HepG2 (cell line): ENCODE data around the gene PPP1R14D. TPM values are rescaled to one million over a fixed set of nuclear protein-coding genes. Genes with fewer than 3 reads are reported as not detected.

Experiments
- ATAC-seq: fragments of 200-7000 bp; cut with Tn5 transposase; 3 replicates; pipeline ENCODE4 v1.9.1; 2020; ENCODE audit warnings: mild to moderate bottlenecking, moderate library complexity
- BruUV-seq: library from RNA; stranded (reverse); fragments of 400-500 nt; replicated peaks from 2 replicates; lab custom pipeline; 2021; lab: Mats Ljungman, UMichigan
- CTCF ChIA-PET: fragments of 300-600 bp; formaldehyde crosslinking; extraction: SDS; loops from one replicate; lab custom pipeline; 2021; ENCODE audit warnings: low total read pairs, inconsistent platforms, low intra/inter-chr PET ratio; lab: Yijun Ruan, JAX
- POLR2A ChIA-PET: fragments of 350-600 bp; sonication (Branson Sonifier 250); formaldehyde crosslinking; loops from one replicate; lab custom pipeline; 2020; ENCODE audit warnings: antibody characterized with exemption, inconsistent platforms; lab: Yijun Ruan, JAX
- DNase-seq: peaks from one replicate; pipeline ENCODE4 v3.0.0-alpha.2; 2015; ENCODE audit warnings: low spot score
- FAIRE-seq: peaks from 3 replicates; lab custom pipeline; 2011; peaks lifted over from hg19 to GRCh38; lab: Jason Lieb, UNC
- H2AFZ ChIP-seq: one replicate; pipeline ENCODE4 v1.6.1; 2011; ENCODE audit warnings: low read length, inconsistent platforms
- H3K27ac ChIP-seq: fragments of 300-600 bp; 3 replicates; pipeline ENCODE4 v1.8.0; 2011; ENCODE audit warnings: mixed run types, mild to moderate bottlenecking, mixed read lengths, low read length, inconsistent platforms; ENCODE audit not compliant: insufficient read depth; ENCODE audit errors: extremely low read length
- H3K27me3 ChIP-seq, 2 experiments: fragments of 200-600 bp in 1 of 2; 2 replicates in 1 of 2; 3 replicates in 1 of 2; pipeline versions ENCODE4 v1.6.0 to v1.8.0; 2011; ENCODE audit warnings: low read length in 2 of 2, mild to moderate bottlenecking in 2 of 2, moderate library complexity in 2 of 2, inconsistent platforms in 1 of 2; ENCODE audit not compliant: insufficient read depth in 2 of 2, control insufficient read depth in 1 of 2
- H3K36me3 ChIP-seq, 2 experiments: fragments of 200-600 bp in 1 of 2; replicated peaks in 1 of 2; 2 replicates in 1 of 2; 3 replicates in 1 of 2; pipeline versions ENCODE4 v1.5.1 to v1.8.0; 2011; ENCODE audit warnings: low read length in 2 of 2, inconsistent platforms in 1 of 2; ENCODE audit not compliant: insufficient read depth in 2 of 2, control insufficient read depth in 1 of 2
- H3K4me1 ChIP-seq: 2 replicates; pipeline ENCODE4 v1.5.1; 2012; ENCODE audit warnings: low read length, inconsistent platforms; ENCODE audit not compliant: insufficient read depth
- H3K4me2 ChIP-seq: 2 replicates; pipeline ENCODE4 v1.6.0; 2011; ENCODE audit warnings: low read depth, low read length, inconsistent platforms
- H3K4me3 ChIP-seq, 3 experiments: fragments of 200-600 bp in 1 of 3; sonication (generic), shearing (Covaris generic) in 1 of 3; replicated peaks in 1 of 3; 2 replicates each; pipeline ENCODE4 v1.5.1; 2011 to 2016; ENCODE audit warnings: low read length in 3 of 3, inconsistent platforms in 2 of 3, low read depth in 2 of 3, mild to moderate bottlenecking in 2 of 3, control low read depth in 1 of 3, mixed read lengths in 1 of 3; ENCODE audit not compliant: insufficient read depth in 1 of 3
- H3K79me2 ChIP-seq: one replicate; pipeline ENCODE4 v1.6.1; 2011; ENCODE audit warnings: low read length, inconsistent platforms; ENCODE audit not compliant: insufficient read depth
- H3K9ac ChIP-seq: 2 replicates; pipeline ENCODE4 v1.6.0; 2011; ENCODE audit warnings: mild to moderate bottlenecking, low read depth, low read length, inconsistent platforms; ENCODE audit not compliant: insufficient read depth
- H3K9me3 ChIP-seq: 2 replicates; pipeline ENCODE4 v1.5.1; 2012; ENCODE audit warnings: mild to moderate bottlenecking, low read length
- H4K20me1 ChIP-seq: 2 replicates; pipeline ENCODE4 v1.6.0; 2011; ENCODE audit warnings: inconsistent platforms, mild to moderate bottlenecking, low read length, moderate library complexity; ENCODE audit not compliant: insufficient read depth
- ASH2L ChIP-seq: fragments of 300-600, 200-600 bp; sonication (generic); IDR thresholded peaks from 2 replicates; pipeline ENCODE4 v1.7.0; 2017; ENCODE audit warnings: low read depth, mild to moderate bottlenecking, moderate library complexity, mixed read lengths, low read length; ENCODE audit not compliant: insufficient read length
- ATF7 ChIP-seq, 2 experiments: fragments of 450-650 bp in 1 of 2; sonication (generic) in 1 of 2; formaldehyde crosslinking in 1 of 2; IDR thresholded peaks; 2 replicates each; pipeline versions ENCODE4 v1.4.0 to v1.6.1; 2016 to 2020; ENCODE audit warnings: antibody characterized with exemption in 1 of 2, mild to moderate bottlenecking in 1 of 2, missing genetic modification reagents in 1 of 2
- GZF1 ChIP-seq: sonication (generic); formaldehyde crosslinking; IDR thresholded peaks from 2 replicates; pipeline ENCODE4 v1.5.1; 2020; ENCODE audit warnings: mild to moderate bottlenecking, missing genetic modification reagents
- JARID2 ChIP-seq: sonication (generic); formaldehyde crosslinking; IDR thresholded peaks from 2 replicates; pipeline ENCODE4 v1.8.1; 2023; ENCODE audit warnings: missing genetic modification reagents, inconsistent platforms; ENCODE audit not compliant: insufficient replicate concordance
- SMARCE1 ChIP-seq: fragments of 450-650 bp; IDR thresholded peaks from 2 replicates; pipeline ENCODE4 v1.6.1; 2017; ENCODE audit warnings: borderline replicate concordance
- STAG1 ChIP-seq: sonication (generic); formaldehyde crosslinking; IDR thresholded peaks from 2 replicates; pipeline ENCODE4 v1.4.0; 2020; ENCODE audit warnings: missing genetic modification reagents
- WGBS: methylation state at CpG from one replicate; pipeline ENCODE4 v1.1.6; 2017; ENCODE audit warnings: low lambda C conversion rate; 5-methylcytosine and 5-hydroxymethylcytosine counted together
- in situ Hi-C: cut with HindIII; loops from 2 replicates; pipeline ENCODE4 v1.10.0; 2017; ENCODE audit warnings: low pct_unique_long_range_greater_than_20kb; ENCODE audit not compliant: extremely low pct_ligation_motif_present
- intact Hi-C: fragments of 100-400 bp; cut with micrococcal nuclease; formaldehyde crosslinking; loops from one replicate; pipeline ENCODE4 v1.10.0; 2022; ENCODE audit not compliant: unreplicated experiment
- polyA plus RNA-seq, 8 experiments: library from polyadenylated mRNA; depleted of rRNA in 3 of 8; stranded (reverse) in 7 of 8; unstranded in 1 of 8; fragments of >200 nt; fragmentation: Illumina TruSeq in 4 of 8; extraction: Trizol in 4 of 8; gene quantifications; 2 replicates each; pipeline versions ENCODE4 v1.2.1 to v1.2.3, GENCODE V29; 2011 to 2016; ENCODE audit warnings: low read depth in 4 of 8, missing spikeins in 1 of 8, mixed read lengths in 1 of 8; ENCODE audit not compliant: insufficient read depth in 1 of 8
- total RNA-seq, 5 experiments: library from RNA; depleted of rRNA; stranded (reverse); fragments of >200 nt; fragmentation: Illumina TruSeq; extraction: Trizol; gene quantifications; 2 replicates each; pipeline ENCODE4 v1.2.3, GENCODE V29; 2016; ENCODE audit warnings: low read depth in 1 of 5
- TF ChIP-seq, protein P1 (sequence below): sonication (generic); formaldehyde crosslinking; IDR thresholded peaks from 2 replicates; pipeline ENCODE4 v1.4.0; 2020; ENCODE audit warnings: mild to moderate bottlenecking, missing genetic modification reagents
- TF ChIP-seq, protein P2 (sequence below): sonication (generic); formaldehyde crosslinking; IDR thresholded peaks from 2 replicates; pipeline ENCODE4 v1.5.0; 2020; ENCODE audit warnings: mild to moderate bottlenecking, missing genetic modification reagents, moderate library complexity

Gene PPP1R14D
- total and polyA plus RNA-seq, 2 of the 13 experiments (the other 11 are each of a cell fraction or from before 2014, with no cell fraction given) = 0.53 to 0.55 TPM

DNA sequence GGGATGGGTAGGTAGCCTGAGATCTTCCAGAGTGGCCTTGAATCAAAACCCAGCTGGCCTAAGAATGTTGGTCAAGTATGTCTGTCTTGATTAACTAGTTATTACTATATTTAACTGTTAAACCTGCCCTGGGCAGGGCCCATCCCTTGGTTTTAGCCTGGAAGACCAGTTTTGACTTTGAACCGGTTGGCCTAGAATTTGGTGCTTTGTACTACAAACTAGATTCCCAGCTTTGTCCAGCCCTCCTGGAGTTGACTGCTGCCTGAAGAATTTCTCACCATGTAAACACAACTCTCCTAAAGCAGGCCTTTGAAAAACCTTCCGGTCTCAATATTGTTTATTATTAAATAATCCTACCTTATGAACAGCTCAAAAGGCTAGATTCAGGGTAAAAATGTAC lies 42.7 kb downstream of the PPP1R14D start:
- DNase-seq (no peak), FAIRE-seq (no peak), ATAC-seq (peak; percentile 19; the same call in 2 of the 3 replicates)
- H3K27me3 ChIP-seq = no peaks in the 10 kb centered on the region
- ChIA-PET CTCF (no interaction called here), POLR2A (interaction anchor here (1.1 kb wide), 2 partner anchors 7 to 22 kb away, joined by 3 read pairs; partner anchors contain the start of gene GCHFR)
- 30% methylated on average over 2 of the region's 2 CpGs for WGBS
- no peak overlapping the region for H2AFZ ChIP-seq
- H3K36me3 ChIP-seq = no peaks in the 10 kb centered on the region
- in situ Hi-C loops = no loop called here
- intact Hi-C loops = no loop called here
- peak overlapping the region; percentile 4; the same call in 1 of the 2 replicates for H3K4me2 ChIP-seq
- peaks cover 28% of the 10 kb centered on the region for H3K4me1 ChIP-seq
- no peak overlapping the region for H3K9ac ChIP-seq
- no TSS peak for BruUV-seq
- no peaks in the 10 kb centered on the region for H3K9me3 ChIP-seq
- no peak overlapping the region for H3K4me3 ChIP-seq
- no peaks in the 10 kb centered on the region; the same call in 1 of the 2 replicates for H4K20me1 ChIP-seq
- TF ChIP-seq GZF1 (CRISPR knock-in tag) (no peak), JARID2 (CRISPR knock-in tag) (no peak), SMARCE1 (no peak), ASH2L (peak; percentile 28)
- peak overlapping the region; percentile 12 for H3K27ac ChIP-seq
- peaks cover 5% of the 10 kb centered on the region for H3K79me2 ChIP-seq

DNA sequence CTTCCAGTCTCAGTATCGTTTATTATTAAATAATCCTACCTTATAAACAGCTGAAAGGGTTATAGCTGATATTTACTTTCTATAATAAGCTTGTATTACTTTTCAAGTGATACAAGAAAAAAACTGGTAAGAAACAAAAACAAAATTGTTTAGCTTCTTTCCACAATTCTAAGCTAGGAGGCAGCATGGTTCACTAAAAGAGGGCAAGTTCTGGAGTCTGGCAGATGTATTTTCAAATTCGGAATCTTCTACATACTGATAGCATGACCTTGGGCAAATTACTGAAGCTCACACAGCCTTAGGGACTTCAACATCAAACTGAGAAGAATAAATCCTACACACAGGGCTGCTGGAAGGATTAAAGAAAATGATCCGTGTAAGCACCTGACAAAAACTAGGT lies 43.3 kb downstream of the PPP1R14D start:
- Histone ChIP-seq H3K36me3 (0 out of 5 replicates have a peak, but pooled peaks cover 0 to 2% of the 10 kb centered on the region in 2 experiments), H3K9ac (no peak overlapping the region), H3K4me2 (no peak overlapping the region), H2AFZ (no peak overlapping the region), H3K4me3 (no peak overlapping the region), H3K79me2 (peaks cover 5% of the 10 kb centered on the region), H3K27ac (peak overlapping the region; percentile 12), H3K4me1 (peaks cover 28% of the 10 kb centered on the region), H4K20me1 (no peaks in the 10 kb centered on the region; the same call in 1 of the 2 replicates), H3K27me3 (no peaks in the 10 kb centered on the region), H3K9me3 (no peaks in the 10 kb centered on the region)
- POLR2A ChIA-PET = interaction anchor here (0.6 to 1.1 kb wide), 3 partner anchors 8 to 21 kb away, joined by 3 to 4 read pairs (median 3); partner anchors contain the start of gene GCHFR
- no peak for DNase-seq
- in situ Hi-C loops (no loop called here), intact Hi-C loops (no loop called here)
- CTCF ChIA-PET = no interaction called here
- BruUV-seq = no TSS peak
- ATAC-seq = no peak
- TF ChIP-seq, protein P1, sequence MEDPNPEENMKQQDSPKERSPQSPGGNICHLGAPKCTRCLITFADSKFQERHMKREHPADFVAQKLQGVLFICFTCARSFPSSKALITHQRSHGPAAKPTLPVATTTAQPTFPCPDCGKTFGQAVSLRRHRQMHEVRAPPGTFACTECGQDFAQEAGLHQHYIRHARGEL (CRISPR knock-in tag) = no peak
- TF ChIP-seq, protein P2, sequence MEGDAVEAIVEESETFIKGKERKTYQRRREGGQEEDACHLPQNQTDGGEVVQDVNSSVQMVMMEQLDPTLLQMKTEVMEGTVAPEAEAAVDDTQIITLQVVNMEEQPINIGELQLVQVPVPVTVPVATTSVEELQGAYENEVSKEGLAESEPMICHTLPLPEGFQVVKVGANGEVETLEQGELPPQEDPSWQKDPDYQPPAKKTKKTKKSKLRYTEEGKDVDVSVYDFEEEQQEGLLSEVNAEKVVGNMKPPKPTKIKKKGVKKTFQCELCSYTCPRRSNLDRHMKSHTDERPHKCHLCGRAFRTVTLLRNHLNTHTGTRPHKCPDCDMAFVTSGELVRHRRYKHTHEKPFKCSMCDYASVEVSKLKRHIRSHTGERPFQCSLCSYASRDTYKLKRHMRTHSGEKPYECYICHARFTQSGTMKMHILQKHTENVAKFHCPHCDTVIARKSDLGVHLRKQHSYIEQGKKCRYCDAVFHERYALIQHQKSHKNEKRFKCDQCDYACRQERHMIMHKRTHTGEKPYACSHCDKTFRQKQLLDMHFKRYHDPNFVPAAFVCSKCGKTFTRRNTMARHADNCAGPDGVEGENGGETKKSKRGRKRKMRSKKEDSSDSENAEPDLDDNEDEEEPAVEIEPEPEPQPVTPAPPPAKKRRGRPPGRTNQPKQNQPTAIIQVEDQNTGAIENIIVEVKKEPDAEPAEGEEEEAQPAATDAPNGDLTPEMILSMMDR (CRISPR knock-in tag) = peak; percentile 16; the same call in 1 of the 2 replicates
- TF ChIP-seq ATF7 (IDR thresholded peaks at IDR 0.05) = no peak
- TF ChIP-seq ATF7 (CRISPR knock-in tag; IDR thresholded peaks at IDR 0.05) = no peak
- TF ChIP-seq STAG1 (CRISPR knock-in tag) = peak; percentile 42
- WGBS = 63% methylated on average over 3 of the region's 3 CpGs
- FAIRE-seq = no peak
